ENCODE measurements around the gene GTF3C5. TPM values are rescaled to one million over a fixed set of nuclear protein-coding genes. Genes with fewer than 3 reads are reported as not detected.

GTF3C5 gene
- total RNA-seq, 4 donors from 2014 or later: 43.5 to 51.5 (median 48.9) TPM

DNA sequence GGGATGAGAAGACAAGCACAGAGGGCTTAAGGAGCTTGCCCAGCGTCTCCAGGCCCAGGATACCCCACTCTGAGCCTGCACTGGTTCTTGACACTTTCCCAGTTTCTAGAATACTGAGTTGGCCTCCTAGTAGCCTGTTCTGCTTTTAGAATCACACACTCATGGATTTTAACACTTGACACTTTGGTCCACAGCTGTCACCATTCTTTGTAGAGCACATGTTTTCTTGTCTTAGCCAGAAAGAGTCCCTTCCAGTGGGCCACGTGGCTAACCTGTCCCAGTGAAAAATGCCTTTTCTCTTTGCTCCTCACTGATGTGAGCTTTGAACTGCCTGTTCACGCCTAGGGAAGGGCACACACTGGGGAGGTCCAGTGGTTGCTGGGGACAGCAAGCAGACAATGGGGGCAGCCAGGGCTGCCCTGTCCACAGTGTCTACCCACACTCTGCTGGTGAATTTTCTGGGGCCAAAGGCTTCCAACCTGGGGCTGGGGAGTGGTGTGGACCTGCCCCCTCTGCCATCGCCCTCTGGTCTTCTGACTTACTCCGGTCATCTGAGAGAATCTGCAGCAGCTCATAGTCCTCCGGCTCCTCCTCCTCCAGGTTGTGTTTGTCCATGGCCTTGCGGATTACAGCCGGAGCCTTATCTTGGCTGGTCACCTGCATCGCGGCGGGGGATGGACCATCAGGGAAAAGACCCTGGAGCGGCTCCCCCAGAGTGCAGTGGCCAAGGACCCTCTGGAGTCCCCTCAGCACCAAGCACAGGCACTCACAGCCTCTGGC, 69.1 kb downstream of the GTF3C5 start:
- whole genome bisulfite sequencing, 2 donors (ENCODE audit: low coverage in 1 of 2): 84 to 88% methylated on average over 1 to 2 of the region's 12 CpGs
- Histone ChIP-seq H3K36me3 (peaks cover 0 to 86% of the 10 kb centered on the region in 2 donors), H3K27ac (no peak overlapping the region), H3K4me1 (peaks cover 0 to 9% (median 0%) of the 10 kb centered on the region in 3 donors), H3K27me3 (no peaks in the 10 kb centered on the region), H3K4me3 (no peak overlapping the region), H3K9me3 (peaks cover 0 to 16% (median 0%) of the 10 kb centered on the region in 3 donors)
- TF ChIP-seq POLR2AphosphoS5 (IDR thresholded peaks at IDR 0.05) (no peak), EP300 (IDR thresholded peaks at IDR 0.05) (no peak), POLR2A (IDR thresholded peaks at IDR 0.05) (no peak)
- TF ChIP-seq, protein P1, sequence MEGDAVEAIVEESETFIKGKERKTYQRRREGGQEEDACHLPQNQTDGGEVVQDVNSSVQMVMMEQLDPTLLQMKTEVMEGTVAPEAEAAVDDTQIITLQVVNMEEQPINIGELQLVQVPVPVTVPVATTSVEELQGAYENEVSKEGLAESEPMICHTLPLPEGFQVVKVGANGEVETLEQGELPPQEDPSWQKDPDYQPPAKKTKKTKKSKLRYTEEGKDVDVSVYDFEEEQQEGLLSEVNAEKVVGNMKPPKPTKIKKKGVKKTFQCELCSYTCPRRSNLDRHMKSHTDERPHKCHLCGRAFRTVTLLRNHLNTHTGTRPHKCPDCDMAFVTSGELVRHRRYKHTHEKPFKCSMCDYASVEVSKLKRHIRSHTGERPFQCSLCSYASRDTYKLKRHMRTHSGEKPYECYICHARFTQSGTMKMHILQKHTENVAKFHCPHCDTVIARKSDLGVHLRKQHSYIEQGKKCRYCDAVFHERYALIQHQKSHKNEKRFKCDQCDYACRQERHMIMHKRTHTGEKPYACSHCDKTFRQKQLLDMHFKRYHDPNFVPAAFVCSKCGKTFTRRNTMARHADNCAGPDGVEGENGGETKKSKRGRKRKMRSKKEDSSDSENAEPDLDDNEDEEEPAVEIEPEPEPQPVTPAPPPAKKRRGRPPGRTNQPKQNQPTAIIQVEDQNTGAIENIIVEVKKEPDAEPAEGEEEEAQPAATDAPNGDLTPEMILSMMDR (IDR thresholded peaks at IDR 0.05): no peak
- no peak for ATAC-seq

DNA sequence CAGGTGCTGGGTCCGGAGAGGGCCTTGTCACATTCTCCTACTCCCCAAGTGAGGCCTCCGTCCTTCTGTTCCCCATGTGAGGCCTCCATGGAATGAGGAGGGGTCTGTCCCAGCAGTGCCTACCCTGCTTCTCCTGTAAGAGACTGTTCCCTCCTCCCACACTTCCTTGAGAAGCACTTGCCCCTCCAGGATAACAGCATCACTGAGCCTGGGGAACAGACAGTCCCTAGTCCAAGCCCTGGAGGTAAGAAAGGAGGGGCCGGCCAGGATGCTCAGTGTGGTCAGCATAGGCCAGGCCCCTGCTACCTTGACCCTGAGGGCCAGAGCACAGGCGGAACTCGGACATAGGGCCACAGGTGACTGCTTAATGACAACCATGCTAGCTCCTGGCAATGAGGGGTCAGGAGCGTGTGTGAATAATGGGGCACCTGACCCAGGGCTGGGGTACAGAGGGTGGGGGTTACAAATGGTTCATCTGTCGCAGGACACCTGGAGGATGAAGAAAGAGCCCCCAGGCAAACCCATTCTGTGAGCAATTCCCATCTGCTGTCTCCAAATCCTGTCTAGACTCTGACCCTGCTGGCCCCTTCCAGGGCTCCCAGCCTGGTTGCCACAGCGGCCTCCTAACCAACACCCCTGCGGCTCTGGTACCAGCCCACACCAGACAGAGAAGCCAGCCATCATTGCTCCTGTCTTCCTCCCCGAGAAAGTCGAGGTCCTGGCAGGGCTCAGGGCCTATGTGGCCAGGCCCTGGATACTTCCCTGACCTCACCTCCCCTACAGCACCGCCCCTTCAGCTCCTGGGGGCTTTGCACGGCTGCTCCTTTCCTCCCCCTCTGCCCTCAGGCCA, 69.9 kb downstream of the GTF3C5 start:
- ATAC-seq: no peak
- H3K9me3 ChIP-seq: peaks cover 0 to 11% (median 0%) of the 10 kb centered on the region in 3 donors
- H3K27me3 ChIP-seq: no peaks in the 10 kb centered on the region
- no peak for TF ChIP-seq POLR2AphosphoS5 (IDR thresholded peaks at IDR 0.05)
- TF ChIP-seq POLR2A (IDR thresholded peaks at IDR 0.05): no peak
- TF ChIP-seq, protein P1 (IDR thresholded peaks at IDR 0.05): no peak
- no peak for TF ChIP-seq EP300 (IDR thresholded peaks at IDR 0.05)
- H3K27ac ChIP-seq: no peak overlapping the region
- H3K4me1 ChIP-seq: peaks cover 0 to 9% (median 0%) of the 10 kb centered on the region in 3 donors
- peaks cover 0 to 94% of the 10 kb centered on the region in 2 donors for H3K36me3 ChIP-seq
- H3K4me3 ChIP-seq: no peak overlapping the region
- WGBS, 2 donors (ENCODE audit: low coverage in 1 of 2): 70 to 100% methylated on average over 4 to 5 of the region's 13 CpGs

DNA sequence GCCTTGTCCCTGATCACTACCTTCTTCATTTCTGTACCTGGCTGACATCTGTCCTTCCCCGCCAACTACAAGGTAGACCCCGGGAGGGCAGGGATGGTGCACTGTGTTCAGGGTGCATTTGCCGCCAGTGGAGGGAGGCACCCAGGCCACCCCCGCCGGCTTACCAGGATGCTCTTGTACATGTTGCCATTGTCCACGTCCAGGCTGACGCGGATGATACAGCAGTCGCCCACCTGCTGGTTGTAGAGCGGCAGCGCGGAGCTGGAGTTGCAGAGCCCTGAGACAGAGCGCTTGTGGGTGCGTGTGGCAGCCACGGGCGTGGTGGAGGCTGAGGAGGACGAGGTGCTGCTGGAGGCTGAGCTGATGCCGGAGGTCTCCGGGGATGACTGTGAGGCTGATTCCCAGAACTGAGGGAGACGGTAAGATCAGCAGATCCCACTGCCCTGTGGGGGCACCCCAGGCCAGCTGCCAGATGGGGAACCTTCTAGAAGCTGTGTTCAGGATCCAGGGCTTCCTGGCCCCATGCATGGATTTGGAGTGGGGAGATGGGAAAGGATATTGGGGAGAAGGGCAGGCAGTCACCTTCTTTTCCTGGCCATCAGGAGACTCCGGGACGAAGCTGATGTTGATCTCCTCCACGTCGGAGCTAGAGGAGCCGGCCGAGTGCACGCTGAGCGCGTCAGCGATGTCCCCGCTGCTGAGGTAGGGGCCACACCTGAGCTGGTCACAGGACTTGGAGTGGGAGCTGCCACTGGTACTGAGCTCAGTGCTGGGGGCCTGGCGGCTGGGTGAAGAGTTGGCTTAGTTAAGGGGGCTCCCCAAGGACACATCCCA, 70.8 kb downstream of the GTF3C5 start:
- ATAC-seq: no peak
- Histone ChIP-seq H3K27ac (no peak overlapping the region), H3K36me3 (peaks cover 0 to 100% of the 10 kb centered on the region in 2 donors), H3K4me3 (no peak overlapping the region), H3K9me3 (peaks cover 0 to 3% (median 0%) of the 10 kb centered on the region in 3 donors), H3K4me1 (peaks cover 0 to 9% (median 0%) of the 10 kb centered on the region in 3 donors), H3K27me3 (no peaks in the 10 kb centered on the region)
- WGBS, 2 donors (ENCODE audit: low coverage in 1 of 2): 95 to 100% methylated on average over 8 to 12 of the region's 32 CpGs
- no peak for TF ChIP-seq POLR2A (IDR thresholded peaks at IDR 0.05)
- TF ChIP-seq, protein P1 (IDR thresholded peaks at IDR 0.05): no peak
- TF ChIP-seq EP300 (IDR thresholded peaks at IDR 0.05): no peak
- no peak for TF ChIP-seq POLR2AphosphoS5 (IDR thresholded peaks at IDR 0.05)

DNA sequence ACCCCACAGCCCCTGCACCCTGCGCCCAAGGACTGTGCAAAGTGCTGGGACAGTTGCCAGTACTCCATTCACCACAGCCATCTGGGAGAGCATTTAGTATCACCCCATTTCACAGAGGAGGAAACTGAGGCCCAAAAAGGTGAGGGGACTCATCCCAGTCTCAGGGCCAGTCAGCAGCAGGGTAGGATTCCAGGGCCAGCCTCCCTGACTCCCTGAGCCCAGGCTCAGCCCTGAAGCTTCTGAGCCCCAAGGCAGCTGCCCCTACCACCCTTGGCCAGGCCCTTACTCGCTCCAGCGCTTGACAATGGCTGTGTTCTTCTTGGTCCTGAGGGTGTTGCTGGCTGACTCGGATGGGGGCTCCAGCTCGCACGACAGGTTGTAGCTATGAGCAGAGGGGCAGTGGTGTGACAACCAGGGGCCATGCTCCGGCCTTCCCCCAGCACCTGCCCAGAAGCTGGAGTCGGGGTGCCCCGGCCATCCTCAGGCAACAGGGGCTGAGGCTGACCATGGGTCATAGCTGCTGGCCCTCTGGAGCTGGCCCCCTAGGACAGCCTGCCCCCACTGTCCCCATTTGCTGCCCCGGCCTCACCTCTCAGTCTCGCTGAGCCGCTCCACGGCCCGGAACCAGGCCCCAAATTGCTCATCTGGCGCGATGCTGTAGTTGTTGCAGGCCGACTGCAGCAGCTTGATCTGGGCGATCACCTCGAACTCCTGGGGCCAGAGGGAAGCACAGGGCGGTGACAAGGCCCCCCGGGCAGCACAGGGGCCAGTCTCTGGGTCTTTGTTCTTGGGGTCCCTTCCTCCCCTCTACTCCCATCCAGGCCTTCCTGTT, 71.6 kb downstream of the GTF3C5 start:
- ATAC-seq: no peak
- Histone ChIP-seq H3K27ac (no peak overlapping the region), H3K36me3 (peaks cover 0 to 100% of the 10 kb centered on the region in 2 donors), H3K4me3 (no peak overlapping the region), H3K4me1 (peaks cover 0 to 9% (median 0%) of the 10 kb centered on the region in 3 donors), H3K27me3 (no peaks in the 10 kb centered on the region), H3K9me3 (no peaks in the 10 kb centered on the region)
- WGBS, 2 donors (ENCODE audit: low coverage in 1 of 2): 68% methylated on average over 4 of the region's 21 CpGs; no CpG with 5 or more reads in 1 of the 2 donors
- TF ChIP-seq, protein P1 (IDR thresholded peaks at IDR 0.05): no peak
- TF ChIP-seq POLR2A (IDR thresholded peaks at IDR 0.05): no peak
- no peak for TF ChIP-seq EP300 (IDR thresholded peaks at IDR 0.05)
- TF ChIP-seq POLR2AphosphoS5 (IDR thresholded peaks at IDR 0.05): no peak
